ENCODE measurements around the gene HIF3A.

GRCh38 chr19:46350029-46350757 is 53.4 kb downstream of the HIF3A start:
- TF ChIP-seq RAD21 (CRISPR knock-in tag; conservative IDR thresholded peaks at IDR 0.05 in 1 of 2, IDR thresholded peaks at IDR 0.05 in 1 of 2) (no peak), EZH2 (IDR thresholded peaks at IDR 0.05; ENCODE audit: borderline replicate concordance, low read depth, low read length) (no peak), RCOR1 (IDR thresholded peaks at IDR 0.05; ENCODE audit: borderline replicate concordance in 1 of 2, low read depth in 2 of 2, low read length in 2 of 2) (no peak)
- TF ChIP-seq, protein P1, sequence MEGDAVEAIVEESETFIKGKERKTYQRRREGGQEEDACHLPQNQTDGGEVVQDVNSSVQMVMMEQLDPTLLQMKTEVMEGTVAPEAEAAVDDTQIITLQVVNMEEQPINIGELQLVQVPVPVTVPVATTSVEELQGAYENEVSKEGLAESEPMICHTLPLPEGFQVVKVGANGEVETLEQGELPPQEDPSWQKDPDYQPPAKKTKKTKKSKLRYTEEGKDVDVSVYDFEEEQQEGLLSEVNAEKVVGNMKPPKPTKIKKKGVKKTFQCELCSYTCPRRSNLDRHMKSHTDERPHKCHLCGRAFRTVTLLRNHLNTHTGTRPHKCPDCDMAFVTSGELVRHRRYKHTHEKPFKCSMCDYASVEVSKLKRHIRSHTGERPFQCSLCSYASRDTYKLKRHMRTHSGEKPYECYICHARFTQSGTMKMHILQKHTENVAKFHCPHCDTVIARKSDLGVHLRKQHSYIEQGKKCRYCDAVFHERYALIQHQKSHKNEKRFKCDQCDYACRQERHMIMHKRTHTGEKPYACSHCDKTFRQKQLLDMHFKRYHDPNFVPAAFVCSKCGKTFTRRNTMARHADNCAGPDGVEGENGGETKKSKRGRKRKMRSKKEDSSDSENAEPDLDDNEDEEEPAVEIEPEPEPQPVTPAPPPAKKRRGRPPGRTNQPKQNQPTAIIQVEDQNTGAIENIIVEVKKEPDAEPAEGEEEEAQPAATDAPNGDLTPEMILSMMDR (IDR thresholded peaks at IDR 0.05 in 2 of 3, conservative IDR thresholded peaks at IDR 0.05 in 1 of 3; ENCODE audit: insufficient read depth in 2 of 3, low read depth in 1 of 3, low read length in 3 of 3): no peak
